HG02678 (cell line): ENCODE data around the gene PPP1CC.
"Not testable (repeated sequence)": the region's sequence is repeated elsewhere in the genome, so short reads cannot be mapped to it uniquely, and the experiment has no call there.

ENCODE experiments used
- ATAC-seq: cut with Tn5 transposase; IDR thresholded peaks from one replicate; pipeline ENCODE4 v1.9.1; 2021; ENCODE audit warnings: mild to moderate bottlenecking, moderate library complexity; ENCODE audit not compliant: unreplicated experiment

PPP1CC gene

GRCh38 chr12:110726708-110727369 lies 15.9 kb downstream of the PPP1CC start:
- ATAC-seq = no peak

- no peak for ATAC-seq
Measured at GRCh38 chr12:110726028-110726427, 16.7 kb downstream of the PPP1CC start.

GRCh38 chr12:110725267-110725666 lies 17.4 kb downstream of the PPP1CC start:
- no peak for ATAC-seq

- ATAC-seq = not testable (repeated sequence)
Measured at GRCh38 chr12:110722892-110723291, 19.8 kb downstream of the PPP1CC start.

- ATAC-seq = no peak
Measured at GRCh38 chr12:110721570-110721969, 21.1 kb downstream of the PPP1CC start.

GRCh38 chr12:110720516-110720915 lies 22.2 kb downstream of the PPP1CC start:
- no peak for ATAC-seq

- ATAC-seq = no peak
Measured at GRCh38 chr12:110718222-110718908, 24.3 kb downstream of the PPP1CC start.

- no peak for ATAC-seq
Measured at GRCh38 chr12:110717037-110717436, 25.7 kb downstream of the PPP1CC start.

- no peak for ATAC-seq
Measured at GRCh38 chr12:110708917-110709316, 33.8 kb downstream of the PPP1CC start.

GRCh38 chr12:110705309-110705708 lies 37.4 kb downstream of the PPP1CC start:
- ATAC-seq = no peak

GRCh38 chr12:110704750-110705149 lies 37.9 kb downstream of the PPP1CC start:
- ATAC-seq = no peak

GRCh38 chr12:110704231-110704630 lies 38.5 kb downstream of the PPP1CC start:
- no peak for ATAC-seq

GRCh38 chr12:110702081-110702480 lies 40.6 kb downstream of the PPP1CC start:
- no peak for ATAC-seq

- no peak for ATAC-seq
Measured at GRCh38 chr12:110699591-110700445, 42.9 kb downstream of the PPP1CC start.

GRCh38 chr12:110698171-110698902 lies 44.4 kb downstream of the PPP1CC start:
- ATAC-seq = peak; percentile 93

GRCh38 chr12:110697236-110697635 lies 45.5 kb downstream of the PPP1CC start:
- no peak for ATAC-seq

- ATAC-seq = no peak
Measured at GRCh38 chr12:110696283-110696682, 46.4 kb downstream of the PPP1CC start.

- ATAC-seq = no peak
Measured at GRCh38 chr12:110694330-110694901, 48.3 kb downstream of the PPP1CC start.

GRCh38 chr12:110693731-110694130 lies 49.0 kb downstream of the PPP1CC start:
- no peak for ATAC-seq

- ATAC-seq = no peak
Measured at GRCh38 chr12:110690127-110690430, 52.6 kb downstream of the PPP1CC start.
